CD4-positive, alpha-beta T cell (primary cell): Measurements from ENCODE around the gene KXD1. TPM values are rescaled to one million over a fixed set of nuclear protein-coding genes. Genes with fewer than 3 reads are reported as not detected.

Source experiments
- ATAC-seq: fragments of 200-7000 bp; cut with Tn5 transposase; one replicate; pipeline ENCODE4 v1.10.0; 2022; ENCODE audit warnings: mild to moderate bottlenecking; ENCODE audit not compliant: poor library complexity
- CTCF ChIA-PET: fragments of 350-600 bp; sonication (Branson Sonifier 250); formaldehyde crosslinking; loops from one replicate; lab custom pipeline; 2021; ENCODE audit warnings: antibody characterized with exemption, inconsistent platforms; lab: Charles Lee
- POLR2A ChIA-PET: fragments of 350-600 bp; sonication (Branson Sonifier 250); formaldehyde crosslinking; loops from one replicate; lab custom pipeline; 2021; ENCODE audit warnings: antibody characterized with exemption, inconsistent platforms; lab: Charles Lee
- DNase-seq, 14 experiments: peaks; one replicate each; pipeline ENCODE4 v3.0.0-alpha.2; 2013 to 2020; ENCODE audit warnings: mixed read lengths in 2 of 14
- H3K27ac ChIP-seq, 2 donors: one replicate each; pipeline versions ENCODE4 v1.5.1 to v1.7.0; 2013; ENCODE audit warnings: low read length in 2 of 2, low read depth in 1 of 2, mild to moderate bottlenecking in 1 of 2
- H3K27me3 ChIP-seq, 2 experiments: 1 replicate in 1 of 2; 2 replicates in 1 of 2; pipeline versions ENCODE4 v1.6.1 to v1.7.0; 2013; ENCODE audit warnings: low read length in 2 of 2, control low read depth in 1 of 2, mild to moderate bottlenecking in 1 of 2, moderate library complexity in 1 of 2; ENCODE audit not compliant: insufficient read depth in 2 of 2, control insufficient read depth in 1 of 2
- H3K36me3 ChIP-seq: one replicate; pipeline ENCODE4 v1.6.1; 2013; ENCODE audit warnings: low read length, control low read depth; ENCODE audit not compliant: insufficient read depth
- H3K4me1 ChIP-seq: one replicate; pipeline ENCODE4 v1.6.1; 2013; ENCODE audit warnings: low read length, control low read depth; ENCODE audit not compliant: insufficient read depth
- H3K4me3 ChIP-seq: one replicate; pipeline ENCODE4 v1.5.1; 2013; ENCODE audit warnings: mild to moderate bottlenecking, low read length, moderate library complexity
- H3K9me3 ChIP-seq, 2 experiments: 1 replicate in 1 of 2; 2 replicates in 1 of 2; pipeline versions ENCODE4 v1.6.1 to v1.7.0; 2013; ENCODE audit warnings: low read length in 2 of 2, mild to moderate bottlenecking in 2 of 2, control low read depth in 1 of 2, moderate library complexity in 1 of 2; ENCODE audit not compliant: control insufficient read depth in 1 of 2, insufficient read depth in 1 of 2
- H3K27ac Mint-ChIP-seq: one replicate; pipeline ENCODE4 v1.8.0; 2020; ENCODE audit warnings: mixed read lengths
- H3K27me3 Mint-ChIP-seq: one replicate; pipeline ENCODE4 v1.8.0; 2021; ENCODE audit warnings: mixed read lengths
- H3K36me3 Mint-ChIP-seq: one replicate; pipeline ENCODE4 v1.8.0; 2021; ENCODE audit warnings: low read depth, mixed read lengths
- H3K4me1 Mint-ChIP-seq: one replicate; pipeline ENCODE4 v1.8.0; 2021; ENCODE audit warnings: low read depth, mixed read lengths
- H3K4me3 Mint-ChIP-seq: one replicate; pipeline ENCODE4 v1.8.0; 2020; ENCODE audit warnings: mild to moderate bottlenecking, mixed read lengths
- H3K9me3 Mint-ChIP-seq: one replicate; pipeline ENCODE4 v1.8.0; 2020; ENCODE audit warnings: mixed read lengths
- CTCF ChIP-seq: fragments of 200-600 bp; IDR thresholded peaks from one replicate; pipeline ENCODE4 v1.8.0; 2022; ENCODE audit warnings: antibody characterized with exemption, mild to moderate bottlenecking
- intact Hi-C, 2 experiments: fragments of 100-400 bp; cut with DNase I in 1 of 2; cut with micrococcal nuclease in 1 of 2; formaldehyde crosslinking; loops; one replicate each; pipeline versions ENCODE4 v1.15.1 to v1.9.0; 2023 to 2025; cut with DNase I, micrococcal nuclease
- total RNA-seq, 174 experiments: library from RNA in 2 of 174; stranded (reverse) in 2 of 174; gene quantifications; one replicate each; pipeline ENCODE4 v1.2.3 and lab custom pipeline; 2021 to 2026

Gene KXD1
- total RNA-seq, 2 experiments from 2014 or later: 64.2 to 66.9 TPM

GRCh38 chr19:18517606-18518005 lies 40.1 kb upstream of the KXD1 start:
- peaks cover 33% of the 10 kb centered on the region for H3K4me1 Mint-ChIP-seq
- no peak overlapping the region for H3K4me3 Mint-ChIP-seq
- H3K27ac Mint-ChIP-seq: no peak overlapping the region

GRCh38 chr19:18518639-18519038 lies 39.0 kb upstream of the KXD1 start:
- peak overlapping the region; percentile 11 for H3K4me3 Mint-ChIP-seq
- no peak for DNase-seq
- no peak for ATAC-seq
- H3K9me3 ChIP-seq: no peaks in the 10 kb centered on the region
- peaks cover 6% of the 10 kb centered on the region for H3K36me3 Mint-ChIP-seq
- no peak overlapping the region for H3K27ac ChIP-seq
- no peaks in the 10 kb centered on the region for H3K27me3 Mint-ChIP-seq
- H3K9me3 Mint-ChIP-seq: no peaks in the 10 kb centered on the region
- TF ChIP-seq CTCF: no peak
- H3K4me3 ChIP-seq: no peak overlapping the region
- no peaks in the 10 kb centered on the region for H3K27me3 ChIP-seq
- peaks cover 74% of the 10 kb centered on the region for H3K4me1 ChIP-seq
- no peak overlapping the region for H3K27ac Mint-ChIP-seq
- H3K4me1 Mint-ChIP-seq: peaks cover 27% of the 10 kb centered on the region
- CTCF ChIA-PET: interaction anchor here (3.1 to 4.2 kb wide), 2 partner anchors 15 to 22 kb away, joined by 10 to 35 read pairs; no protein-coding TSS in a partner anchor
- intact Hi-C loops: loop anchor here in 1 of 2 experiments (5.0 kb wide), 1 partner anchor 46 kb away; no protein-coding TSS in a partner anchor
- peaks cover 16% of the 10 kb centered on the region for H3K36me3 ChIP-seq
- POLR2A ChIA-PET: interaction anchor here (0.6 to 4.3 kb wide), 3 partner anchors 11 to 505 kb away, joined by 3 to 41 read pairs (median 4); partner anchors contain the start of gene KXD1

More at GRCh38 chr19:18517606-18518005, 40.1 kb upstream of the KXD1 start:
- ATAC-seq: no peak
- intact Hi-C loops: loop anchor here in 1 of 2 experiments (5.0 kb wide), 1 partner anchor 45 kb away; no protein-coding TSS in a partner anchor
- Histone ChIP-seq H3K4me1 (peaks cover 78% of the 10 kb centered on the region), H3K36me3 (peaks cover 16% of the 10 kb centered on the region), H3K9me3 (no peaks in the 10 kb centered on the region), H3K27ac (no peak overlapping the region), H3K27me3 (no peaks in the 10 kb centered on the region), H3K4me3 (no peak overlapping the region)
- Mint-ChIP-seq H3K36me3 (peaks cover 6% of the 10 kb centered on the region), H3K27me3 (no peaks in the 10 kb centered on the region), H3K9me3 (no peaks in the 10 kb centered on the region)
- DNase-seq: no peak
- POLR2A ChIA-PET: no interaction called here
- CTCF ChIA-PET: interaction anchor here (2.5 kb wide), 1 partner anchor 21 kb away, joined by 6 read pairs; no protein-coding TSS in a partner anchor
- no peak for TF ChIP-seq CTCF

GRCh38 chr19:18519962-18520847 lies 37.5 kb upstream of the KXD1 start:
- H3K27me3 ChIP-seq: no peaks in the 10 kb centered on the region
- Mint-ChIP-seq H3K4me3 (peak overlapping the region; percentile 97), H3K36me3 (peaks cover 6% of the 10 kb centered on the region), H3K27me3 (no peaks in the 10 kb centered on the region), H3K4me1 (peaks cover 18% of the 10 kb centered on the region), H3K27ac (peak overlapping the region; percentile 71), H3K9me3 (no peaks in the 10 kb centered on the region)
- peak overlapping the region; percentile 87 to 95 for H3K27ac ChIP-seq
- intact Hi-C loops: loop anchor here (2.0 to 10.0 kb wide), 9 partner anchors 39 to 397 kb away; partner anchors contain the start of genes COPE (in 1 of the 2), DDX49 (in 1 of the 2), REX1BD (in 1 of the 2) and UPF1 (in 1 of the 2)
- H3K36me3 ChIP-seq: peaks cover 10% of the 10 kb centered on the region
- ChIA-PET CTCF (interaction anchor here (0.6 to 4.2 kb wide), 28 partner anchors 9 to 328 kb away, joined by 3 to 35 read pairs (median 5); partner anchors contain the start of genes KXD1, REX1BD and UBA52), POLR2A (interaction anchor here (0.5 to 5.1 kb wide), 15 partner anchors 8 to 399 kb away, joined by 3 to 59 read pairs (median 4); partner anchors contain the start of genes COPE, DDX49, FKBP8 and KXD1)
- peaks cover 65% of the 10 kb centered on the region for H3K4me1 ChIP-seq
- no peak for ATAC-seq
- peak; percentile 73 for TF ChIP-seq CTCF
- no peaks in the 10 kb centered on the region for H3K9me3 ChIP-seq
- peak; percentile 38 to 82 (median 55) for DNase-seq
- peak overlapping the region; percentile 79 for H3K4me3 ChIP-seq
